Vagina (tissue), 2 donors: Measurements from ENCODE around the gene LRRC4.

Experiments used
- POLR2A ChIP-seq, 2 donors: fragments of 450-650 bp; IDR thresholded peaks; one replicate each; pipeline ENCODE4 v1.6.1; 2017; ENCODE audit warnings: antibody characterized with exemption in 2 of 2, mild to moderate bottlenecking in 2 of 2, moderate library complexity in 2 of 2
- TF ChIP-seq, protein P1 (sequence below), 3 experiments: fragments of 450-650 bp in 2 of 3; fragments of 200-600 bp in 1 of 3; sonication (generic) in 1 of 3; IDR thresholded peaks; one replicate each; pipeline ENCODE4 v1.5.1; 2017 to 2019; ENCODE audit warnings: antibody characterized with exemption in 3 of 3, mild to moderate bottlenecking in 2 of 3, moderate library complexity in 2 of 3

DNA sequence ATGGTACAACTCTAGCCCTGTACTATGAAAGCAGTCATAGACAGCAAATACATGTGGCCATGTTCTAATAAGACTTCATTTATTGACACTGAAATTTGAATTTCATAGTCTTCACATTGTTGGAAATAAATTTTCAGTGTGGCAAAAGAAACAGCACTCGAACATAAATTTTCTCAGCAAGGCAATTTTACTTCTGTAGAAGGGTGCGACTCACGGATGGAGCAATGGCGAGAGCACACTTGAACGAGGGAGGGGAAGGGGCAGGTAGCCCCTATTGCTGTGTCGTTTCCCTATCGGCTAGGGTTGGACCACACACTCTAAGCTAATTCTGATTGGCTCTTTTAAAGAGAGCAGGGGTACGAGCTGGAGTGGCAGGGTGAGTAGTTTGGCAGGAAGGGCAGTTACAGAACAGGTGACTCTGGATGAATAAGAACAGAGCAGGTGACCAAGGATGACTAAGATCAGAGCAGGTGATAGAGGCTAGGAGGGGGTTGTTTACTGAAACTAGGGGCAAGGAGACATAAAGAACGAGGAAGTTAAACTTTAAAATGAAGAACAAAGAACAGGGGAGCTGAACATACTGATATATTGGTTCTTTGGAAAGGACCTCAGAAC, 52.0 kb downstream of the LRRC4 start:
- TF ChIP-seq, protein P1, sequence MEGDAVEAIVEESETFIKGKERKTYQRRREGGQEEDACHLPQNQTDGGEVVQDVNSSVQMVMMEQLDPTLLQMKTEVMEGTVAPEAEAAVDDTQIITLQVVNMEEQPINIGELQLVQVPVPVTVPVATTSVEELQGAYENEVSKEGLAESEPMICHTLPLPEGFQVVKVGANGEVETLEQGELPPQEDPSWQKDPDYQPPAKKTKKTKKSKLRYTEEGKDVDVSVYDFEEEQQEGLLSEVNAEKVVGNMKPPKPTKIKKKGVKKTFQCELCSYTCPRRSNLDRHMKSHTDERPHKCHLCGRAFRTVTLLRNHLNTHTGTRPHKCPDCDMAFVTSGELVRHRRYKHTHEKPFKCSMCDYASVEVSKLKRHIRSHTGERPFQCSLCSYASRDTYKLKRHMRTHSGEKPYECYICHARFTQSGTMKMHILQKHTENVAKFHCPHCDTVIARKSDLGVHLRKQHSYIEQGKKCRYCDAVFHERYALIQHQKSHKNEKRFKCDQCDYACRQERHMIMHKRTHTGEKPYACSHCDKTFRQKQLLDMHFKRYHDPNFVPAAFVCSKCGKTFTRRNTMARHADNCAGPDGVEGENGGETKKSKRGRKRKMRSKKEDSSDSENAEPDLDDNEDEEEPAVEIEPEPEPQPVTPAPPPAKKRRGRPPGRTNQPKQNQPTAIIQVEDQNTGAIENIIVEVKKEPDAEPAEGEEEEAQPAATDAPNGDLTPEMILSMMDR (IDR thresholded peaks at IDR 0.05) = no peak
- TF ChIP-seq POLR2A (IDR thresholded peaks at IDR 0.05) = no peak
